Endothelial cell of umbilical vein (primary cell): ENCODE measurements around the gene SOHLH2.

Source experiments
- MAX ChIP-seq: IDR thresholded peaks from 2 replicates; pipeline ENCODE4 v1.6.1; 2011; ENCODE audit not compliant: insufficient read depth, insufficient read length
- MYC ChIP-seq: IDR thresholded peaks from one replicate; pipeline ENCODE4 v1.6.1; 2011; ENCODE audit warnings: mild to moderate bottlenecking, low read depth, low read length
- POLR2A ChIP-seq: IDR thresholded peaks from 2 replicates; pipeline ENCODE4 v1.6.1; 2012; ENCODE audit warnings: low read depth, mild to moderate bottlenecking, control low read depth, low read length
- TF ChIP-seq, protein P1 (sequence below), 2 donors: IDR thresholded peaks; 1 replicate in 1 of 2; 2 replicates in 1 of 2; pipeline ENCODE4 v1.5.1; 2011; ENCODE audit warnings: low read length in 2 of 2, mild to moderate bottlenecking in 2 of 2, moderate library complexity in 2 of 2, control low read depth in 1 of 2, inconsistent platforms in 1 of 2, low read depth in 1 of 2; ENCODE audit not compliant: insufficient read depth in 1 of 2; ENCODE audit errors: extremely low read depth in 1 of 2

- TF ChIP-seq, protein P1, sequence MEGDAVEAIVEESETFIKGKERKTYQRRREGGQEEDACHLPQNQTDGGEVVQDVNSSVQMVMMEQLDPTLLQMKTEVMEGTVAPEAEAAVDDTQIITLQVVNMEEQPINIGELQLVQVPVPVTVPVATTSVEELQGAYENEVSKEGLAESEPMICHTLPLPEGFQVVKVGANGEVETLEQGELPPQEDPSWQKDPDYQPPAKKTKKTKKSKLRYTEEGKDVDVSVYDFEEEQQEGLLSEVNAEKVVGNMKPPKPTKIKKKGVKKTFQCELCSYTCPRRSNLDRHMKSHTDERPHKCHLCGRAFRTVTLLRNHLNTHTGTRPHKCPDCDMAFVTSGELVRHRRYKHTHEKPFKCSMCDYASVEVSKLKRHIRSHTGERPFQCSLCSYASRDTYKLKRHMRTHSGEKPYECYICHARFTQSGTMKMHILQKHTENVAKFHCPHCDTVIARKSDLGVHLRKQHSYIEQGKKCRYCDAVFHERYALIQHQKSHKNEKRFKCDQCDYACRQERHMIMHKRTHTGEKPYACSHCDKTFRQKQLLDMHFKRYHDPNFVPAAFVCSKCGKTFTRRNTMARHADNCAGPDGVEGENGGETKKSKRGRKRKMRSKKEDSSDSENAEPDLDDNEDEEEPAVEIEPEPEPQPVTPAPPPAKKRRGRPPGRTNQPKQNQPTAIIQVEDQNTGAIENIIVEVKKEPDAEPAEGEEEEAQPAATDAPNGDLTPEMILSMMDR (IDR thresholded peaks at IDR 0.05; ENCODE audit: extremely low read depth in 1 of 2, insufficient read depth in 1 of 2, low read depth in 1 of 2, low read length in 2 of 2), result no peak
- TF ChIP-seq POLR2A (no peak), MYC (no peak), MAX (no peak)
Observed at GRCh38 chr13:36261011-36261410, 46.7 kb upstream of the SOHLH2 start.
